ENCODE data around the gene KCNS3.
"Not testable (repeated sequence)": the region's sequence is repeated elsewhere in the genome, so short reads cannot be mapped to it uniquely, and the experiment has no call there.

KCNS3 gene

DNA sequence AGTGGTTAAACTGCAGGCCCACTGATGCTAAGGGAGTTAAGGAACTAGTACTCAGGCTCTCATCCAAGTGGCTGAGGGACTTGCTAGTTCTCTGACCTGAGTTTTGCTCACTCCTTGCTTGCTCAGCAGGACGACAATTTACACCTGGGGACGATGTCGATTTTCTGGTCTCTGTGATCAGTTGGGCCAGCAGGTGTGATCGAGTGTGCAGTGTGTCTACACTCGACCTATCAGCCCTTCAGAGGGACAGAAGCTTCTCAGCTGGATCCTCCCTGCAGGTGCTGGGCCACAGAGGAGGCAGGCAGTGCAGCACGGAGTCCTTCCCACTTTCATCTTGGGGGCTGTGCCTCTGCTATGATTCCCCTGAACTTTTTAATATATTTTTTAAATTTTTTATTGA, 71.5 kb downstream of the KCNS3 start:
- Mint-ChIP-seq H3K9me3 (no peaks in the 10 kb centered on the region), H3K27me3 (peaks cover 5% of the 10 kb centered on the region), H3K36me3 (ENCODE audit: low read depth) (no peaks in the 10 kb centered on the region), H3K4me3 (no peak overlapping the region), H3K4me1 (ENCODE audit: low read depth) (no peaks in the 10 kb centered on the region), H3K27ac (no peak overlapping the region)

- Mint-ChIP-seq H3K4me1 (ENCODE audit: low read depth) (no peaks in the 10 kb centered on the region), H3K27me3 (peaks cover 5% of the 10 kb centered on the region), H3K9me3 (no peaks in the 10 kb centered on the region), H3K4me3 (no peak overlapping the region), H3K36me3 (ENCODE audit: low read depth) (no peaks in the 10 kb centered on the region), H3K27ac (no peak overlapping the region)
These were observed 73.1 kb downstream of the KCNS3 start for GRCh38 chr2:17951563-17951962.

DNA sequence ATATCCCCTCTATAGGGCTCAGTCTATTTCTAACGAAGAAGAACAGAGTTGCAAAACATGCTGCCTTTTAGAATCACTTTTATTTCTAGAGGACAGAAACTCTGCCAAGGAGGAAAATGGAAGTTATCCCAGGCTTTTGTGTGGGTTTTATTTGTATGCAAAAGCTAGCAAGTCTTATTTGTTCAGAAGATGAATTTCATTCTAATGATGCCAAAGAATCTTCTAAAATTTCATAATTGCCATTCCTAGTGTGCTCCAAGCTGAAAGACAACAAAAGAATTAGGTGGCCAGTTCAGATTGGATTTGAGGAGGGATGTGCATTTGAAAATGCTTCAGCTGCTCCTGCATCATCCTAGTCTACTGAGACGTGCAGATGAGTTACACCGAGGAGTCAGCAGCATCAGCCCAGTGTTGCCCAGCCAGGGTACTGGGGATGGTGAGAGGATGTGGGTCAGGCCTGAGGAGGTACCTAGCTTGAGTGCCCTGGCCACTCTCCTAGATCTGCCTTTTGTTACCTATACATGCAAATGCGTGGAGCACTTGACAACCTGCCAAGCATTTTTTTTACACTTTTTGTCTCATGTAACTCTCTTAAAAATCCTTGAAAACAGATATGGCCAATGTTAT, 80.1 kb downstream of the KCNS3 start:
- peaks cover 5% of the 10 kb centered on the region for H3K9me3 Mint-ChIP-seq
- H3K4me1 Mint-ChIP-seq (ENCODE audit: low read depth): no peaks in the 10 kb centered on the region
- no peak overlapping the region for H3K4me3 Mint-ChIP-seq
- no peaks in the 10 kb centered on the region for H3K27me3 Mint-ChIP-seq
- H3K36me3 Mint-ChIP-seq (ENCODE audit: low read depth): no peaks in the 10 kb centered on the region
- no peak overlapping the region for H3K27ac Mint-ChIP-seq

- Mint-ChIP-seq H3K9me3 (peaks cover 5% of the 10 kb centered on the region), H3K27ac (no peak overlapping the region), H3K4me1 (ENCODE audit: low read depth) (no peaks in the 10 kb centered on the region), H3K36me3 (ENCODE audit: low read depth) (no peaks in the 10 kb centered on the region), H3K4me3 (no peak overlapping the region), H3K27me3 (no peaks in the 10 kb centered on the region)
These were observed 80.9 kb downstream of the KCNS3 start for GRCh38 chr2:17959356-17959755.

DNA sequence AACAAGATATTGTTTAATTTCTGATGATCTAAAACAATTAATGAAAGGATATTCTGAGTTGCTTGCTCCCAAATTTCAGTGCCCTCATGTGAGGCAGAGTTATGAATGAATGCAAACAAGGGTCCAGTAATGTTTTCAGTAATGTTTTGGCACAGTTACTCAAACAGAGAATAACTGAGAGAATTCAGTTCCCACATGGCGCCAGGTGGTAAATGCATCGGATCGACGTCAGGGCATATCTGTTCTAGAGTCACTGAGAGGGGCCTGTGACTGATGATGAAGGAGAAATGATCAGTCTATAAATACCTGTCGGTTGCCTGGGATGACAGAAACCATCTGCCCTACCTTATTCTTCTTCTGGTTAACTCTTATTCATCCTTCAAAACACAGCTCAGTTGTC, 81.4 kb downstream of the KCNS3 start:
- Mint-ChIP-seq H3K4me3 (no peak overlapping the region), H3K27me3 (no peaks in the 10 kb centered on the region), H3K27ac (no peak overlapping the region), H3K4me1 (ENCODE audit: low read depth) (no peaks in the 10 kb centered on the region), H3K9me3 (peaks cover 5% of the 10 kb centered on the region), H3K36me3 (ENCODE audit: low read depth) (no peaks in the 10 kb centered on the region)

GRCh38 chr2:17960925-17961324, 82.5 kb downstream of the KCNS3 start:
- Mint-ChIP-seq H3K27ac (no peak overlapping the region), H3K27me3 (no peaks in the 10 kb centered on the region), H3K4me1 (ENCODE audit: low read depth) (no peaks in the 10 kb centered on the region)

DNA sequence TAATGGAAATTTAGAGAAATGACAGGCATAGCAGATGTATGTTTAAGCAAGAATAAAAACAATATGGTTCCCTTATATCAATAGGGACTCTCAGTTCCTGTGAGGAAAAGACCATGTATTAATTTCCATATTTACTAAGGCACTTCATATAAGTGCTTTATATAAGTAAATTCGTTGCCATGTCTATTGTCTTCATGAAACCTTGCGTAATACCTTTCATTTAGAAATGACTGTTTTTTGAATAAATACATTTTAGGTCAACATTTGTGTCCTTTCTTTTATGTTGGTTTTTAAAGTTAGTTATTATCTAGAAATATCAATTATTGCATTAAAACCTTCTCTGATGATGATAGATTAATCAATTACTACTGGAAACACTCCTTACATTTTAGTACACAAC, 83.3 kb downstream of the KCNS3 start:
- H3K27me3 Mint-ChIP-seq: no peaks in the 10 kb centered on the region
- H3K9me3 Mint-ChIP-seq: peaks cover 5% of the 10 kb centered on the region
- no peak overlapping the region for H3K27ac Mint-ChIP-seq
- H3K4me3 Mint-ChIP-seq: no peak overlapping the region
- H3K4me1 Mint-ChIP-seq (ENCODE audit: low read depth): peaks cover 3% of the 10 kb centered on the region
- H3K36me3 Mint-ChIP-seq (ENCODE audit: low read depth): no peaks in the 10 kb centered on the region

More at GRCh38 chr2:17960925-17961324, 82.5 kb downstream of the KCNS3 start:
- Mint-ChIP-seq H3K4me3 (no peak overlapping the region), H3K36me3 (ENCODE audit: low read depth) (no peaks in the 10 kb centered on the region), H3K9me3 (peaks cover 5% of the 10 kb centered on the region)

DNA sequence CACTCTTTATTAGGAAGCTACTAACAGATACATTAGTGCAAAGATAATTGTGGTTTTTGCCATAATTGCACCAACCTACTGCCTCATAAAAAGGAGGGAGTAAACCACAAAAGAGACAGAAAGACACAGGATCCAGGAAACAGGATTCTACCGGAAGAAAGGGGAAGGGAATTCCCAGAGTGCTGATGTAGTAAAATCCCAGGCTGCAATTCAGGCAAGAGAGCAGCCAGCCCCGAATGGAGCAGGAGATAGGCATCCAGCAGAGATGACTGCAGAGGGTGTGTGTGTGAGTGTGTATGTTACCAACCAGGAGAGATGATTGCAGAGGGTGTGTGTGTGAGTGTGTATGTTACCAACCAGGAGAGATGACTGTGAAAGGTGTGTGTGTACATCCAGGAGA, 84.4 kb downstream of the KCNS3 start:
- Mint-ChIP-seq H3K36me3 (ENCODE audit: low read depth) (no peaks in the 10 kb centered on the region), H3K9me3 (peaks cover 5% of the 10 kb centered on the region), H3K27me3 (no peaks in the 10 kb centered on the region), H3K4me3 (no peak overlapping the region), H3K4me1 (ENCODE audit: low read depth) (peaks cover 6% of the 10 kb centered on the region), H3K27ac (no peak overlapping the region)

GRCh38 chr2:17963571-17963970, 85.1 kb downstream of the KCNS3 start:
- H3K27ac Mint-ChIP-seq; H3K36me3 Mint-ChIP-seq (ENCODE audit: low read depth); H3K9me3 Mint-ChIP-seq; H3K27me3 Mint-ChIP-seq; H3K4me1 Mint-ChIP-seq (ENCODE audit: low read depth); H3K4me3 Mint-ChIP-seq: not testable (repeated sequence)

DNA sequence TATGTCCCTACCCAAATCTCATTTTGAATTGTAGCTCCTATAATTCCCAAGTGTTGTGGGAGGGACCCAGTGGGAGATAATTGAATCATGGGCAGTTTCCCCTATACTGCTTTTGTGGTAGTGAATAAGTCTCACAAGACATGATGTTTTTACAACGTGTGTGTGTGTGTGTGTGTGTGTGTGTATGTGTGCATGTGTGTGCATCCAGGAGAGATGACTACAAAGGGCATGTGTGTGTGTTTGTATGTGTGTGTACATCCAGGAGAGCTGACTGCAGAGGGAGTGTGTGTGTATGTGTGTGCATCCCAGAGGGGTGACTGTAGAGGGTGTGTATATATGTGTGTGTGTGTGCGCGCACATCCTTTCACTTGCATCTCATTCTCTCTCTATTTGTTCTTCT, 86.7 kb downstream of the KCNS3 start:
- no peaks in the 10 kb centered on the region for H3K36me3 Mint-ChIP-seq (ENCODE audit: low read depth)
- no peak overlapping the region for H3K27ac Mint-ChIP-seq
- peaks cover 8% of the 10 kb centered on the region for H3K27me3 Mint-ChIP-seq
- H3K4me1 Mint-ChIP-seq (ENCODE audit: low read depth): peaks cover 6% of the 10 kb centered on the region
- peaks cover 5% of the 10 kb centered on the region for H3K9me3 Mint-ChIP-seq
- no peak overlapping the region for H3K4me3 Mint-ChIP-seq

- Mint-ChIP-seq H3K27ac (no peak overlapping the region), H3K27me3 (peaks cover 13% of the 10 kb centered on the region), H3K4me3 (no peak overlapping the region), H3K9me3 (peaks cover 5% of the 10 kb centered on the region), H3K36me3 (ENCODE audit: low read depth) (no peaks in the 10 kb centered on the region), H3K4me1 (ENCODE audit: low read depth) (peaks cover 6% of the 10 kb centered on the region)
These were observed 88.3 kb downstream of the KCNS3 start for GRCh38 chr2:17966798-17967197.

DNA sequence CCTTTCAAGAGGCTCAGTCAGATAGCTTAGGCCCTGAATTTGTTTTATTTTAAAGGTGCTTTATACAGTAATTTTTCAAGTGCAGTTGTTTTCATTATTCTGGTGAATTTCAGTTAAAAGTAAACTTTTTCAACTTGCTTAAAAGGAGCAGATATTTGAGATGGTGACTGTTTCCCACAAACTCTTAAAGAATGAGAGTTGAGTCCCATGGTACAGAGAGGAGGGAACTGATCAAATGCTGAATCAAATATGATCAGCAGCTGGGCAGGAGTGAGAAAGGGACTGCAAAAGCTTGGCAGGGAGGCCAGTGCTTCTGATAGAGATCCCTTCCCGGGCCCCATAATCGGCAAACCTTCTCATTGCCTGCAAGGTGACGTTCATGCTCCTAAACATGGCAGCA, 91.2 kb downstream of the KCNS3 start:
- Mint-ChIP-seq H3K27ac (no peak overlapping the region), H3K27me3 (peaks cover 13% of the 10 kb centered on the region), H3K4me1 (ENCODE audit: low read depth) (peaks cover 6% of the 10 kb centered on the region), H3K4me3 (no peak overlapping the region), H3K36me3 (ENCODE audit: low read depth) (no peaks in the 10 kb centered on the region), H3K9me3 (no peaks in the 10 kb centered on the region)

- H3K27me3 Mint-ChIP-seq: peaks cover 13% of the 10 kb centered on the region
- H3K9me3 Mint-ChIP-seq: no peaks in the 10 kb centered on the region
- H3K36me3 Mint-ChIP-seq (ENCODE audit: low read depth): no peaks in the 10 kb centered on the region
- no peak overlapping the region for H3K4me3 Mint-ChIP-seq
- peaks cover 4% of the 10 kb centered on the region for H3K4me1 Mint-ChIP-seq (ENCODE audit: low read depth)
- H3K27ac Mint-ChIP-seq: no peak overlapping the region
These were observed 93.2 kb downstream of the KCNS3 start for GRCh38 chr2:17971531-17972125.

GRCh38 chr2:17972991-17973390, 94.5 kb downstream of the KCNS3 start:
- Mint-ChIP-seq H3K9me3 (no peaks in the 10 kb centered on the region), H3K36me3 (ENCODE audit: low read depth) (no peaks in the 10 kb centered on the region), H3K27ac (no peak overlapping the region), H3K27me3 (peaks cover 13% of the 10 kb centered on the region), H3K4me1 (ENCODE audit: low read depth) (no peaks in the 10 kb centered on the region), H3K4me3 (no peak overlapping the region)

DNA sequence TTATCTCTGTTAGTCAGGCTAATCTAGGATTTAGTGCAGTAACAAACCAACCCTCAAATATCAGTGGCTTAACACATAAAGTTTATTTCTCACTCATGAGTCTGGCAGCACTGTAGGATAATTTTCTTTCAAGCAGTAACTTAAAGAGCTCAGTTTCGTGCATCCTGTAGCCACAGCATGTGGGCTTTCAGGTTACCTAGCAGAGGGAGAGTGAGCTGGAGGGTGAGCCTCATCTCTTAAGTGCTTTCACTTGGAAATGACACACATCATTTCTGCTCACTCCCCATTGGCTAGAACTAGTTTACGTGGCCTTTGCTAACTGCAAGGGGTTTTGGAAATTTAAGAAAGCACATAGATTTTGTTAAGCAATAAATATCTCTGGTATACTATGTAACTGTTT, 96.9 kb downstream of the KCNS3 start:
- Mint-ChIP-seq H3K9me3 (no peaks in the 10 kb centered on the region), H3K4me3 (no peak overlapping the region), H3K27ac (no peak overlapping the region), H3K36me3 (ENCODE audit: low read depth) (no peaks in the 10 kb centered on the region), H3K27me3 (peaks cover 10% of the 10 kb centered on the region), H3K4me1 (ENCODE audit: low read depth) (no peaks in the 10 kb centered on the region)

All from stimulated activated naive CD8-positive, alpha-beta T cell treated with anti-CD3 and anti-CD28 coated beads, Interleukin-15, Interleukin-2, amounts not matched to agents 100 ng/mL and 50 ng/mL, for 24 hours (primary cell).